NCI-H2196 (cell line): ENCODE results near the gene FADS6.

Experiments used
- DNase-seq: peaks from one replicate; lab custom pipeline; 2025; ENCODE audit not compliant: unreplicated experiment; lab: John Stamatoyannopoulos, UW

The FADS6 gene

DNA sequence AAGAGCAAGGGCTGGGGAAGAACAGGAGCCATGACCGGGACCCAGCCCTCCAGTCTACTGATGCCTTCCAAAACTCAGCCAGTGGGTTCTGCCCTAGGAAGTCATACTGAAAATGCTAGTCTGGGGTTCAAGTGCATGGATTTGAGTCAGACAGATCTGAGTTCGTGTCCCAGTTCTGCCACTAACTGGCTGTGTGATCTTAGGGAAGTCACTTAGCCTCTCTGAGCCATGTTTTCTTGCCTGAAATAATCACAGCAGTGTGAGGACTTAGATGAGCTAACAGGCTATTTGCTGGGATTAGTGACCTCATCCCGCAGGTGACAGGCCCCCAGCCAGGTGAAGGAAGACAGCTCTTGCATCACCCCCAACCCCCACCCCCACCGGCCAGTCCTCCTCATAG lies 38.1 kb downstream of the FADS6 start:
- DNase-seq = no peak

DNA sequence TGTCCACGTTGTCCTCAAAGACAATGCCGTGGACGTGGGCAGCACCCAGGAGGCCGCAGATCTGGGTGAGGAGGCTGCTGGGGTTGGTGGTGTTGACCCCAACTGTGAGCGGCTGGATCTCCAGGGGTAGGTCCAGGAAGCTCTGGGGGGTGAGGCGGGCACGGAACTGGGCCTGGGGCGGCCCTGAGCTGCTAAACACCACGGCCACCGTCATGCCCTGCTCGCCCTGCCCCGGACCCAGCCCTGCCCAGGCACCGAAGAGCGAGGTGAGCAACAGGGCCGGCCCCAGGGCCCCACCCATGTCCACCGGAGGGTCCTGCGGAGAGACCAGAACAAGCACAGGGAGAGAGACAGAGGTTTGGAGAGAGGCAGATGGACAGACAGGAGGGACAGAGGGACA lies 38.6 kb downstream of the FADS6 start:
- DNase-seq = no peak

DNA sequence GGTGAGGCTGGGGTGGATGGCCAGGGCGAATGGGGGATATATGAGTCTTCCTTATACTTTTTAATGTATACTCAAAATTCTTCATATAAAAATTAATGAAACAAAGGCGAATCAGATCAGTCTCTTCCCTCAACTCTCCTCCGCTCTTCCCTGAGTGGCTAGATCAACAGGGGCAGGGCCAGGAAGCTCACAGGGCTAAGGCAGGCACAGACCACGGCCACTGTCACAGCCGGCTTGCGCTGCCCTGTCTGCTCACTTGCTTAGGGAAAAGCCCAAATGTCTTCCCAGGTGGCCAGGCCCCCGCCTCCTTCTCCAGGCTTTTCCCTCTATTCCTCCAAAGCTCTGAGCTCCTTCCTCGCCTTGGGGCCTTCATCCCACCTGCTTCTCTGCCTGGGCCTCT lies 39.8 kb downstream of the FADS6 start:
- DNase-seq = no peak

DNA sequence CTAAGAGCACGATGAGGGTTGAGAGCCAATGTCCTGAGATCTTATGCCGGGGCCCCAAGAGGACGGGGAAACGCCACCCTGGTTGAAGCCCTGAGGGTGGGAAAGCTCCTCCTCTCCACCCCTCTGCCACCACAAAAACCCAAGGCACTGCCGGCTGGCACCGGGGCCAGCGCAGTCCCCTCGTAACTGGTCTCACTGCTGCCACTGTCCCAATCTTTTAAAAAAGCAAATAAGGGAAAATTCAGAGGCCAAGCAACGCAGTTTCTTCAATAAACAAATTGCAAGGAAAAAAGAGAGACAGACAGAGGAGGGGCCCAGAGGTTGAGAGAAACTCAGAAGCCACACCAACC lies 40.4 kb downstream of the FADS6 start:
- no peak for DNase-seq

DNA sequence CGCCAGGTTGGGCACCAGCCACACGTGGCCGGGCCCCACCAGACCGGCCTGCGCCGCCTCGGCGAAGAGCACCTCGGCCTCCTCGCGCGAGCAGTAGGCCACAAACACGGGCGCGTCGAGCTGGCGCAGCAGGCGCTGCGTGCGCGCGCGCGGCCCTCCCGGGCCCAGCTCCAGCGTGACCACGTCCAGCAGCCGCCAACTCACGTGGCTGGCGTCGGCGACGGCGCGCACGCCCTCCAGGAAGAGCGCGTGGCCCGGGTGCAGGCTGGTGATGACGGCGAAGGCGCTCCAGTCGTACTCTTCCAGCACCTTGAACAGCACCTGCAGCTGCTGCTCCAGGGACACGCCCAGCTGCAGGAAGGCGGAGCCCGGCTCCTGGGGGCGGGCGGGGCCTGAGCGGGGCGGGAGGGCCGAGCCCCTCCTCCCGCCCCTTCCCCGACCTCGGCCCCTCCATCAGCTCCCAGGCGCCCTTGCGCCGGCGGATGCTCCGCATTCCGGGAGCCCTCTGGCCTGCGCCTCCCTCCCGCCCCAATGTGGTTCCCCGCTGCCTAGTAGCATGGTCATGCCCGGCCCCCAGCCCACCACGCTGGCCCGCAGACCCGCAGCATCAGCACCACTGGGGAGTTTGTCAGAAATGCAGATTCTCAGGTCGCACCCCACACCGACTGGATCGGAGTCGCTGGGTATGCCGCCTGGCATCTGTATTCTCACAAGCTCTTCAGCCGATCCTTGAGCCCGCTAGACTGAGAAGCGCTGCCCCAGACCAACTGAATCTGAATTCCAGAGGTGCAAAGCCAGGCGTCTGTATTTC lies 41.0 kb downstream of the FADS6 start:
- DNase-seq = peak; percentile 76

DNA sequence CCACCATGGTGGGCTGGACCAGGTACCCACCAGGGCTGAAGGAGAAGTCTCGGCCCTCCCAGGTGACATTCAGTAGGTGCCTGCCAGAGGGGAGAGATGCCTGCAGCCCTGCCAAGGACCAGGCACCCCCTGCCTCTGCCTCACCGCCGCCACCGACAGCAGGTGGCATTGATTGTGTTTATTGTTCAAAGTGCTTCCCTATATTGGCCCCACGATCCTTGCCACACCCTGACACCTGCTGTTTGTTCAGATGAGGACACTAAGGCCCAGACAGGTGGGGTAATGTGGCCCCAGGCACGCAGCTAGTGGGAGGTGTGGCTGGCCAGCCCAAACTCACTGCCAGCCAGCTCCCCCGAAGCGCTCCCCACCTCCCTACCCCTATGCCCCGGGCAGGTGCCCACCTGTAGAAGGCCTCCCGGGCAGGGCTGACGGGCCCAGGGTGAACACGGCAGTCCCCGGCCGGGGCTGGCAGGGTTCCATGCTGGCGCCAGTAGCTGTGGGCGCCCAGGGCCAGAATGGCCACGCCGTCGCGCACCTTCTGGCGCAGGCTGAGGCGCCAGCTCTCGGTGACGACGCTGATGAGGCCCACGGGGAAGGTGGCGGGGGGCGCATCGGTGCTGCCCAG lies 41.7 kb downstream of the FADS6 start:
- no peak for DNase-seq

DNA sequence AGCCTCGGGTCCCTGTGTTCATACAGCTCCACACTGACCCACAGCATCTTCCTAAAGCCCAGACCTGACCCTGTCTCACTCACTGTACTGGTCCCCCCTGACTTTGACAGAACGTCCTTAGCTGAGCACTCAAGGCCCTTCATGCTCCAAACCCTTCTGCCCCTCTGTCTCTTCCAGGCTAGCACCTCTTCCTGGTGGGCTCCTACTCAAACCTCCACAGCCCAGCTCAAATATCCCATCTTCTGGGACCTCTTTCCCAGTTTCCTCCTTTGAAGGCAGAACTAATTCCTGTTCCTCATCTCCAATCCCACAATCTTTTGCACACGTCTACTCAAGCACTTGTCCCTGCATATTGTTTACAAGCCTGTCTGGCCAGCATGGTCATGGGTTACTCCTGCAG lies 42.5 kb downstream of the FADS6 start:
- no peak for DNase-seq

DNA sequence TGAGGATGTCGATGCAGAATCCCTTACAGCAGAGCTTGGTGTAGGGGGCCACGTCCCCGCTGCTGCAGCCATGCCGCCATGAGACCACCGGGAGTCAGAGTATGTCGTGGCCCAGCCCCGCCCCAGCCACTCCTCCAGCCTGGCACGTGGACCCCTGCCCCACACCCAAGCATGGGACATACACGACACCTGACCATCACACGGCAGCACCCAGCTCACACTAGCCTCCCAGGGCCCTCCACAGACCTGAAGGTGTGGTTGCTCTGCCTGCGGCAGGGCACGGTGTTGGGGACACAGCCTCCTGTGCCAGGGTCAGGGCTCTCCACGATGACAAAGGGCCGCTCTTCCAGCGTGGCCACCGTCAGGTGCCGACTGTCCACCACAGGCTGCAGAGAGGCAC lies 43.1 kb downstream of the FADS6 start:
- no peak for DNase-seq

DNA sequence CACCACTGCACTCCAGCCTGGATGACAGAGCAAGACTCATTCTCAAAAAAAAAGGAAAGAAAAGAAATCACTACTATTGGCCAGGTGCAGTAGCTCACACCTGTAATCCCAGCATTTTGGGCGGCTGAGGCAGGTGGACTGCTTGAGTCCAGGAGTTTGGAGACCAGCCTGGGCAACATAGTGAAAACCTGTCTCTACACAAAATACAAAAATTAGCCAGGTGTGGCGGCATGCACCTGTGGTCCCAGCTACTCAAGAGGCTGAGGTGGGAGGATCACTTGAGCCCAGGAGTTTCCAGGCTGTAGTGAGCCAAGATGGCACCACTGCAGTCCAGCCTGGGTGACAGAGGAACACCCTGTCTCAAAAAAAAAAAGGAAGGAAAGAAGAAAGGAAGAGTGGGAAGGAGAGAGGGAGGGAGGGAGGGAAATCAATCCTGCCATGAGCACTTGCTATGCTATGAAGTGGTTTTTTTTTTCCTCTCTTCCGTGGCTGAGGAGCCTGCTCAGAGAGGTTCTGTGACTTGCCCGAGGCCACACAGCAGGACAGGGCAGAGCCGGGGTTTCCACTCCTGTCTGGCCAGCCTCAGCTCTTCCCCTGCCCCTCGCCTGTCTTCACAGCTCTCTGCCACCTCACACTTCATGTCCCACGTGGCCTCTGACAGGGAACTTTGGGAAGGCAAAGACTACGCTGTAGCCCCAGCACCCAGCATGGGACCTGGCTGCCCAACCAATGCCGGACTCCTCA lies 44.6 kb downstream of the FADS6 start:
- DNase-seq = no peak

DNA sequence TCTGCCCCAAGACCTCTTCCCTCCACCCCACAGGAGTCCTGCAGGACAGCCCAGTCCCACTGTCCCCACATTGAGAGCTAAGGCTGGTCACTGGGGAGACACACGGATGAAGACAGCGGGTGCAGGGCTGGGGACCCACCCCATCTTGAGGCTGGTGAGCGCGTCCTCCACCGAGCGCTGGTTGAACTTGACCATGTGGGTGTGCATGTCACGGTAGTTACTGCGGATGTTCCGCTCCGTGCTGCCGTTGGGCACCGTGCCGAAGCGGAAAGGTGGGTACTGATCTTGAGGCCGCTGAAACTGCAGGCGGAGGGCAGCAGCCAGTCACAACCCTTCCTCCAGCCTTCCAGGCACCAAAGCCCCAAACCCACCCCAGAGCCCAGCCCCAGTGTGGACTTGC lies 46.8 kb downstream of the FADS6 start:
- DNase-seq = no peak

DNA sequence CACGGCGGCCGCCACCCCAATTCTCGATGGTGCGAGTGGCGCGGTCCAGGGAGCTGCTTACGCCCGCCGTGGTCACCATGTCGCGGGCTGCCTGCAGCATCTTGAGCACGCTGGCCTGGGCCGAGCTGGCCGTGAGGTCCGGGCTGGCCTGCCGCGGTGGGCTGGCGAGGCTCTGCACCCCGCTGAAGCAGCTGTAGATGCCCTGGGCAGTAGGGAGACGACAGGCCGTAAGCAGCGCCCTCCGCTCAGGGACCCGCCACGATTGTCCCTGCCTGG lies 50.1 kb downstream of the FADS6 start:
- DNase-seq = no peak

DNA sequence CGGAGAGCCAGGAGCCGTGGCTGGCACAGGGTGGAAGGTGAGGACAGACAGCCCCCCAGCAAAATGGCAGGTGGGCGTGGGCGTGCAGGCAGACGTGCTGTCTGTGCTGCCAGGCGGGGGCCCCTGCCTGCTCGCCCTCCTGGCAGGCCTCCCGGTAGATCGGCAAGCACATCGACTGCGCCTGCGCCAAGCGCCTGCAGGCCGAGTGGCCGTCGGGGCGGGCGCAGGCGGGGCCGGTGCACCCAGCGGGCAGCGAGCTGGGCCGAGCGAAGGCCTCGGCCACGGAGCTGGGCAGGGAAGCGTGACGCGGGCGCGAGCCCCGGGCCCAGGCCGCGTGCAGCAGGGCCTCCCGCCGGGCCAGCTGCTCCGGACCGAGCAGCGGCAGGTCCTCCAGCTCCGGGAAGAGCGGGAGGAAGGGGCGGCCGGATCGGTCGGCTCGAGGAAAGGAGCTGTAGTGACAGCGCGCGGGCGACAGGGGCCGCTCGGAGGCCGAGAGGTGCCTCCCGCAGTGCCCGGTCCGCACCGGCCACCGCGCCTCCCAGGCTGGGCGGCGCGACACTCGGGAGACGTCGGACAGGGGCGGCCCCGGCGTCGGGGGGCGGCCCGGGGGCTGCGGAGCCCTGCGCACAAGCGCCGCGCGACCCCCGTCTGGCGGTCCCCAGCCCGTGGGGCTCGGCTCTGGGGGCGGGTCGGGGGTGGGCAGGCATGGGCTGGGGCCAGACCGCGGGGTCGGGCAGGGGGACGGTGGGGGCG lies 50.7 kb downstream of the FADS6 start:
- DNase-seq = peak; percentile 92

DNA sequence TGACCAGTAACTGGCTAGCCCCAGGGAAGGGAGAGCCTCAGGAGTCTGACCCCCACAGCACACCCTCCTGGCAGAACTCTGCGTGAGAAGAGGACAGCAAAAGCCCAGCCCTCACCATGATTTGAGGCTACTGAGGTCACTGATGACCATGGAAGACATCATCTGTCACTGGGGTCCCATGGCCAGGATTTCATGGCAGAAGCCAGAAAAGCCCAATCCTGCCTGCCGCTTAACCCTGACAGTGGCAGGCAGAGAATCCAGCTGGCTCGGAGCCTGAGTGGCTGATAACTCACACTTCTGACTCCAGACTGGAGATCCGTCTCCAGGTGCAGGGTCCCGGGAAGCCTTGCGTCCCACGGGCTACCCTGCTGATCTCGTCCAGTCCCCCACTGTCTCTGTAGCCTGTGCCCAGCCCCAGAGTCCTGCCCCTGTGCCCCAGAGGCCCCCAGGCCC lies 51.3 kb downstream of the FADS6 start:
- no peak for DNase-seq

DNA sequence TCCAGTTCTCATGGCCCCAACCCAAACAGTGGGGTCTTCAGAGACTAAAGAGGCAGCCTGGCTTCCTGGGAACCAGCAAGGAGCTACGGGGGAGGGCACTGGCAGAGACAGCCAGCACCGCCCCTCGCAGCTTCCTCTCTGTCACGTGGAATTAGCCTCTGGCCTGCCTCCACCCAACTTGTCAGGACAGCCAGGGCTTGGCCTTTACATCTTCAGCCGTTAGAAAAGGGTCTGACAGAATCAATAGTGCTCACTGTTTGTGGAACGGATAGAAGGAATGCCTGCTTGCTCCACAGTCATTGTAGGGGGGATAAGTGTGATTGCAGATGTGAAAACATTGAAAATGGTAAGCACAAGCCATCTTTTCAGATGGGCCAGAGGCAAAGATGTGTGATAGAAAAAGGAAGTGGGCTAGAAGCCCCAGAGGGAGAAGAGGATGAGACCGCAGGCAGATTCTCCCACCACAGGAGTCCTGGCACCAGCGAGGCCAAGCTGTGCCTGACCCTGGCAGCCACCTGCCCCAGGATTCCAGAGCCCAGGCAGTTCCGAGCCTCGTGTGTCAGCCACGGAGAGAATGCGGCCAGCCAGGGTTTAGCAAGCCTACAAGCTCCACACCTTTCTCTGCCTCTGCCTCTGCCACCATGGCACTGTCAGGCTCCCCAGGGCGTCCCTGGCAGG lies 52.3 kb downstream of the FADS6 start:
- DNase-seq = no peak

DNA sequence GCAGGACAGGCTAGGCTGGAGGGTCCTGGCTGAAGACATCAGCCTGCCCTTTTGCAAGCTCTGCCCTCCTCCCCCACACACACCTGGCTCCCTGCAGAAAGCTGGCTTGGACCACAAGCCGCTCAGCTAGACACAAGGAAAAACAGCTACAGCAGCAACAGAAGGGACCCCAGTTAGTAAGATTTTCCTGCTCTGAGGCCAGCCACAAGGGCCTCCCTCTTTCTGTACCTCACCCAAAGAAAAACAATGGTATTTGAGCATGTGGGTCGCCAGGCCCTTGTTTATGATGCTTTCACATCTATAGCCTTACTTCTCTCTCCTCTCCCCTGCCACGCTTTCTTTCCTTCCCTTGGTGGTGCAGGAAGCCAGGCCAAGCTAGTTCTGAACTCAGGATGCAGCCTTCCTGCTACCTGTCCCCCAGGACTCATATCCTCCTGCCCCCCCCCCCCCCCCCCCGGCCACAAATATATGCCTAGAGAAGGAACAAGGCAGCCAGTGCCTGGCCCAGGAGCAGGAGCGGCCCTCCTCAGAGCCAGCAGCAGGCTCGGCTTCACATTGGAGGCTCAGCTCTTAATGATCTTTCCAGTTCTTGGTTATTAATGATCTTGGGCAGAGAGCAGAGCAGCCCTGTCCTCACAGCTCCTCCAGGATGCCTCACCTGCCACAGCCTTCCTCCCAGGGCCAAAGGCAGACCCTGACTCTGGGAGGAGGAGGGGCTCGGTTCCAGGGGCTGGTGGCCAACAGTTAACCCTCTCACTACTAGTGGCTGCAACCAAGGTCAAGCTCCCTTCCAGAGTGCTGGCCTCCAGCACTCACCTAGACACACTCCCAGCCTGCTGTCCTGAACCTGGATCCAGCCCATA lies 53.2 kb downstream of the FADS6 start:
- DNase-seq = no peak

DNA sequence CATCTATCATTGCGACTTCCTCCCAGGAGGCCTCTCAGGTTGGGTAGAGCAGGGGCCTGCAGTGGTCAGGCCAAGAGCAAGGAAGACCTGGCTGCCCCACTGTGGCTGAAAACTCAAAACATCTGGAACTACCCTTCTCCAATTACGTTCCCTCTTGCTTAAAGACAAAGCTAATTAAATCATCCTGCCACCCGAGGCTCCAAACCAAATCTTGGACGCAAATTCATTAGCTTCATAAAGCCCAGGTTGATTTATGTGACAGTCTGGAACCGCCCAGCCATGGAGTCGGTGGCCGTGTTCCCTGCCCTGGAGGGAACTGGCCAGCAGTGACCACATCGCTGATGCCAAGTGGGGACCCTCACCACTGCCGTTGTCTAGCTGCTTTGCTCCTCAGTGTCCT lies 55.2 kb downstream of the FADS6 start:
- no peak for DNase-seq

DNA sequence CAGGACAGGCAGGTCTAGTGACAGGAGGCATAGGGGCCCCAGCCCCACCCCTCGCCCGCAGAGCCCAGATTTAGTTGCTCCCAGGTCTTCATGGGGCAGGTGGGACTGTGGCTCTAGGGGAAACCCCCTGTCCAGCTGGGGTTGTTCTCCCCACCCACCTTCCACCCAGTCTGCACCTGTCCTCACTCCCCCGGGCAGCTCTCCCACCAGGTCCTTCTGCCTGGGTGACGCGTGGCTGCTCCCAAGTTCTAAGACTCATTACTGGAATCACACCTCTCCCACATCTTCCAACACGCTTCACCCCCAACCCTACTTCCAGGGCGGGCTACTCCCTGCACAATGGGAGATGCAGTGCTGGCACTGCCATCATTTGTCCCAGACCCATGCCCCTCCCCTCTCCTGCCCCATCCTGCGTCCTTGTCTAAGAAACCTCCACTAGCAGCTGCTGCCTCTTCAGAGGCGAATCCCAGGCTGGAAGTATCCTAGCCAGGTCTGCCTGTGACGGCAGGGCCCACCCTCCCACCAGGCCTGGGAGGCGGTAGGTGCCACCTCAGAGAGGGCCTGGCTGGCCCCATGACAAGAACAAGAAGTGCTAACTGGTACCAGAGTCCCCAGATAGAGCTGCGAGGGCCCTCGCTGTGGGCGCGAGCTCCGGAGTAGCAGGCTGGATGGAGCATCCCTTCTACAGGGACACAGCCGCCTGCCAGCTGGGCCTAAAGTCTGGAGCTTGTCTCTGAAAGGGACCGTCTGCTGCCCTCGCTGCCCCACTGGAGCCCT lies 56.6 kb downstream of the FADS6 start:
- DNase-seq = no peak

DNA sequence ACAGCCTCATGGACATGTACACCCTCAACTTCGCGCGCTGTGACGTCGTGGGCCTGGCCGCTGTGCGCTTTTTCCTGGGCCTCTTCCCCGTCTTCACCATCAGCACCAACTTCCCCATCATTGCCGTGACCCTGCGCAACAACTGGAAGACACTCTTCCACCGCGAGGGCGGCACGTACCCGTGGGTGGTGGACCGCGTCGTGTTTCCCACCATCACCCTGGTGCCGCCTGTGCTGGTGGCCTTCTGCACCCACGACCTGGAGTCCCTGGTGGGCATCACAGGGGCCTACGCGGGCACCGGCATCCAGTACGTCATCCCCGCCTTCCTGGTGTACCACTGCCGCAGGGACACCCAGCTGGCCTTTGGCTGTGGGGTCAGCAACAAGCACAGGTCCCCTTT lies 57.2 kb downstream of the FADS6 start:
- no peak for DNase-seq
